ENCODE results near the gene ACSM2A. TPM values are rescaled to one million over a fixed set of nuclear protein-coding genes. Genes with fewer than 3 reads are reported as not detected.

The ACSM2A gene
- total and polyA plus RNA-seq, 9 of the 15 experiments (the other 6 are each of a cell fraction or from before 2014, with no cell fraction given) = 0.09 TPM; not detected in 8

GRCh38 chr16:20430948-20431347, 20.4 kb upstream of the ACSM2A start:
- ChIA-PET POLR2A (no interaction called here), CTCF (ENCODE audit: low intra/inter-chr PET ratio) (interaction anchor here (0.7 kb wide), 1 partner anchor 524 kb away, joined by 3 read pairs; no protein-coding TSS in a partner anchor)
- no peak overlapping the region for H3K9ac ChIP-seq (ENCODE audit: insufficient read depth in 1 of 2, low read depth in 2 of 2, low read length in 2 of 2)
- H3K27me3 ChIP-seq (ENCODE audit: control insufficient read depth in 2 of 2, insufficient read depth in 2 of 2, low read length in 2 of 2) = peaks cover 0 to 2% of the 10 kb centered on the region in 2 experiments; a peak in 2 of 5 replicates
- no peak overlapping the region for H3K4me3 ChIP-seq
- H4K20me1 ChIP-seq (replicated peaks; ENCODE audit: control insufficient read depth, insufficient read depth, low read length) = no peaks in the 10 kb centered on the region
- H3K4me1 ChIP-seq (replicated peaks in 1 of 2; ENCODE audit: control insufficient read depth in 2 of 2, insufficient read depth in 2 of 2, low read length in 2 of 2) = no peaks in the 10 kb centered on the region
- H3K9me1 ChIP-seq (ENCODE audit: control insufficient read depth, insufficient read depth, low read length) = no peaks in the 10 kb centered on the region
- no peak for ATAC-seq
- H2AFZ ChIP-seq (ENCODE audit: low read depth, low read length) = no peak overlapping the region
- H3K36me3 ChIP-seq (ENCODE audit: control insufficient read depth, insufficient read depth, low read length) = no peaks in the 10 kb centered on the region
- 1% methylated on average over 11 of the region's 11 CpGs for WGBS (ENCODE audit: insufficient coverage, low coverage, missing lambda C conversion rate)
- FAIRE-seq = no peak
- DNase-seq (ENCODE audit: extremely low read depth in 1 of 4, low spot score in 3 of 4) = no peak
- BruUV-seq (replicated peaks) = no TSS peak
- in situ Hi-C loops (cut with MboI) = no loop called here
- H3K79me2 ChIP-seq (ENCODE audit: control insufficient read depth, insufficient read depth, low read length) = no peaks in the 10 kb centered on the region
- no peak overlapping the region for H3K4me2 ChIP-seq (ENCODE audit: insufficient read depth, low read length)
- intact Hi-C loops (cut with micrococcal nuclease) = no loop called here
- H3K27ac ChIP-seq (ENCODE audit: extremely low read depth, low read depth, low read length) = no peak overlapping the region
- H3K9me3 ChIP-seq (replicated peaks; ENCODE audit: control insufficient read depth, insufficient read depth, low read depth, low read length) = no peaks in the 10 kb centered on the region
- TF ChIP-seq ZNF695 (CRISPR knock-in tag; IDR thresholded peaks at IDR 0.05) = no peak
- no peak for TF ChIP-seq TBL1XR1 (IDR thresholded peaks at IDR 0.05; ENCODE audit: low read length in 2 of 2)
- TF ChIP-seq SAFB (IDR thresholded peaks at IDR 0.05; ENCODE audit: borderline replicate concordance, low read depth, low read length) = no peak
- no peak for TF ChIP-seq ZNF639 (CRISPR knock-in tag; conservative IDR thresholded peaks at IDR 0.05 in 1 of 2, IDR thresholded peaks at IDR 0.05 in 1 of 2)
- TF ChIP-seq ZNF449 (CRISPR knock-in tag; IDR thresholded peaks at IDR 0.05) = no peak
- no peak for TF ChIP-seq ZNF584 (CRISPR knock-in tag; IDR thresholded peaks at IDR 0.05; ENCODE audit: low read depth)
- TF ChIP-seq ZBTB5 (IDR thresholded peaks at IDR 0.05) = no peak
- no peak for TF ChIP-seq ZNF699 (CRISPR knock-in tag; IDR thresholded peaks at IDR 0.05; ENCODE audit: insufficient replicate concordance)
- no peak for TF ChIP-seq ZNF77 (CRISPR knock-in tag; IDR thresholded peaks at IDR 0.05)
- TF ChIP-seq SMARCB1 (IDR thresholded peaks at IDR 0.05; ENCODE audit: insufficient read length, low read depth) = no peak
- TF ChIP-seq TAL1 (IDR thresholded peaks at IDR 0.05) = no peak
- no peak for TF ChIP-seq ATF7 (IDR thresholded peaks at IDR 0.05)
- no peak for TF ChIP-seq JUND (IDR thresholded peaks at IDR 0.05; ENCODE audit: borderline replicate concordance, low read depth, low read length)
- TF ChIP-seq JUND (tag; IDR thresholded peaks at IDR 0.05; ENCODE audit: borderline replicate concordance, low read depth, low read length) = no peak
- TF ChIP-seq TRIM28 (IDR thresholded peaks at IDR 0.05) = no peak
- TF ChIP-seq ZNF408 (CRISPR knock-in tag; IDR thresholded peaks at IDR 0.05; ENCODE audit: low read depth) = no peak
- TF ChIP-seq ZNF551 (CRISPR knock-in tag; IDR thresholded peaks at IDR 0.05) = no peak
- no peak for TF ChIP-seq KLF16 (IDR thresholded peaks at IDR 0.05)

Measured in K562 (cell line).